LoVo (cell line): ENCODE data around the gene SLC12A7.

Experiments used
- DNase-seq: peaks from one replicate; pipeline ENCODE4 v3.0.0-alpha.2; 2016; ENCODE audit warnings: low spot score

The SLC12A7 gene

DNA sequence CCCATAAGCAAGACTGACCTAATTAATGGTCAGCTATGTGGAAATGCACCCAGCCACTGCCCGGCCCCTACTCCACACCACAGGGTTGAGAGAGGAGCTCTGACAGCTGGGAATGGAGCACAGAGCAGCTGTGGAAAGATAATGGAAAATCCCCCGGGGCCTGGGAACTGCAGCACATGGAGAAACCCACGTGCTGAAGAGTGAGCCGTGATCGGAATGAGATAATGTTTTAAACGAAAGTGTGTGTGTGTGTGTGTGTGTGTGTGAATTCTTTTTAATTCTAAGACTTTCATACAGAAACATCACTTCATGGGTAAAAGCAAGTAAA lies 13.1 kb upstream of the SLC12A7 start:
- no peak for DNase-seq

- no peak for DNase-seq
Observed at GRCh38 chr5:1124205-1125029, 12.6 kb upstream of the SLC12A7 start.

DNA sequence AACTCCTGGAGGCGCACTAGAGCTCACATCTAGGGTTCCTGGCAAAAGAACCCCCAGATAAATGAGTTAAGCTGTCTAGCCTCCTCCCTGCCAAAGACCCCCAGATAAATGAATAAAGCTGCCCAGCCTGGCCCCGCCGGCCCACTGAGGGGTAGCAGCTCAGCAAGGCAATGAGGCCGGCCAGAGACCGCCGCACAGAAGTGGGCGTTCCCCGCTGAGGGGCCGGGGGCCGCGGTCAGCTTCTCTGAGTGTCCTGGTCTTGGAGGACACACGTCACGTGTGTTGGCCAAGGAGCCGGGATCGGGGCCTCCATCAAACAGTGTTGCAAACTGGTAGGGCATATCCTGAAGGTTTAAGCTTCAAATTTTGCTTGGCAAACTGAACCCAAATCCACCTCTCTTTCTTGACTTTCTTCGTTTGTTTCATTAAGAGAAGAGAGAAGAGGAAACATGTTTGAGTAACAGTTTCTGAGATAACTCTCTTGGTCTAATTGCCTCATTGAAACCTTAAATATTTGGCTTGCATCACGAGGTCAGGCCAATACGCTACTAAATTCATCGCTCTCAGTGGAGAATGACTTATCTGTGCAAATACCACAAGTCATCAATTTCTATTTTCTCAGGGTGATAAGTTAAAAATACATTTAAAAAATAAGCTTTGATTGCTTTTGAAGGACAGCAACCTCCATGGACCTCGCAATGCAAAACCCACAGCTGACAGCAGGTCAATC lies 11.7 kb upstream of the SLC12A7 start:
- no peak for DNase-seq

DNA sequence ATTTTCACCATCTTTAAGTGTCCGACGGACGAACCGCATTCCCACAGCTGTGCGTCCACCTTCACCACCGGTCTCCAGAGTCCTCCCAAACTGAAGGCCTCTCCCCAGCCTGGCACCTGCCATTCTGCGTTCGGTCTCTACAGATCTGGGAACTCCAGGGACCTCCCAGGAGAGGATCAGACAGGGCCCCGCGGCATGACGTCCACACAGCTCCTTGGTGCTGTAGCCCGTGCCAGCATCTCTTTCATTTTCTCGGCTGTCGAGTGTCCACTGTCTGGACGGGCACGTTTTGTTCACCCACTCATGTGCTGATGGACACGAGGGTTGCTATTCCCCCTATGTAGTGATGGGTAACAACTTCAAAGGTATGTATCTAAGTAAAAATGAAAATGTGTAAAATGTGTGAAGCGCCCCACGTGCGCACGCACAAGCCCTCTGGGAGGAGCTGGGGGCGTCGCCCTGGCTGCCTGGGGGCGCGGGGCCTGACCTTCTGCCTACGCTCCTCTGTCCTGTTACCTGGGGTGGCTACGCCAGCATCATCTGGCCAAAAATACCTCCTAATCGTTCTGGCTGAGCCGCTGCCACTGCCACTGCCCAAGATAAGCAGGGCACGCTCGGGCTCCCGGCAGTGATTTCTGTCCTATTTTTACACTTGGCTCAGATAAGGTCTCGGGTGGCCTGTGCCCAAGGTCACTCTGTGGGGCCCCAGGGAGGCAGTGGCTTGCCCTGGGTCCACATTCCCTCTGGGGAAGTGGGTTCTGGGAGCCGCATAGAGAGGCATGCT lies 10.8 kb upstream of the SLC12A7 start:
- no peak for DNase-seq

DNA sequence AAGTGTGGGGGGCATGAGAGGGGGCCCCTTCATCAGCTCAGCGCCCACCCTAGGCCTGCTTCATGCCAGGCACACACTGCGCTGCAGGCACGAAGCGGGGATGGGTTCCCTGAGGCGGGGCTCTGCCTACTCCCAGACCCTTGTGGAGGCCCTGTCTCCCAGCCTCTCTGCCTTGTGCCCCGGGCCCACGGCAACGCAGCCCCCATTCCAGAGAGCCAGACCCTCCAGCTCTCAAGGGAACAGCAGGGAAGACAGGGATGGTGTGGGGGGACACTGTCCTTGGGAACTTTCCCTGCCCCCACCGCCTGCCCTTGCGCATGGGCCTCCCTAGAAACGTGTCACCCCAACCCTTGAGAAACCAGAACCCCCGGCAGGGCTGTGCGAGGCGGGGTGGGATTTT lies 10.0 kb upstream of the SLC12A7 start:
- DNase-seq: no peak

DNA sequence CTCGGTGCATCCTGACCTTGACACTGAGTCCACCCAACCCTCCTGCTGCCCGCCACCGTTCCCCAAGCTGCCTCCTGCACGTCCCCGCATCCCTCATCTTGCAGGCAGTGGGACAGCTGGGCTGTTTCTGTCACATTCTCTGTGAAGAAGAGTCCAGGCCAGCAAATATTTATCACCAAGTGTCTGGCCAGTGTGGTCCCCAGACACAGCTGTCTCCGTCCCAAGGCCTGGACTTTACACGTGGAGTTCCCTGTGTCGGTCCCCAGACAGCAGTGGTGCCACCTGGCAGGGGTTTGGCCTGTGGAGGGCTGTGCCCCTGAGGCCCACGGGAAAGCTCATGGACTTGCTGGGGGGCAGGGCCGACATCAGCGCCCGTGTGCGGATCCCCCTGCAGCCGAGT lies 9.2 kb upstream of the SLC12A7 start:
- no peak for DNase-seq

DNA sequence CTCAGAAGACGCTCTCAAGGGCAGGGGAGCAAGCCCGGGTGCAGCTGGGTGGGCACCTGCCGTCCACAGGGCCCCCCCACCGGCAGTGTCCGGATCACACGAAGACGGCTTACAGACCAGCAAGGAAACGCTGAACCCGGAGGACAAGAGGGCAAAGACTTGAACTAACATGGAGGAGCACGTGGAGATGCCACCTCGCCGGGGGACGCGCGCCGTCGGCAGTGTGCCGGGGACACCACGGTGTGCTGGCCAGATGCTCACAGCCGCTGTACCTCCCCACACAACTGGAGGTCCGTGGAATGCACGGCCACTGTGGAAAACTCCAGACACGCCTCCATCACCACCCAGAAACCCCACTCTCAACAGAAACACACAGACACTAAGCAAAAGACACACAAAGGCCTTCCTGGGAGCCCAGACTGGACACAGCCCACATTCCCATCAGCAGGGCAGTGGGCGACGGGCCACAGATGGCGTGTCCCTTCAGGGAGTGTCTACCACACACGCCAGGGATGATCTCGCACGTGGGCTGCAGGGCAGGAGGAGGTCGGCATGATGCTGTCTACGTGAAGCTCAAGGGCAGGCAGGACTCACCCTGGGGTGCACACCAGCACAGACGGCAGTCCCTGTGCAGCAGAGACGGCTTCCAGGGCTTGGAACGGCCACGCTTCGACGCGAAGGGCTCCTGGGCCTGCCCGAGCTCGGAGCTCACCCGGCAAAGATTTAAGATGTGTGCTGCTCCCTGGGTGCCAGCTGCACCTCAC lies 8.6 kb upstream of the SLC12A7 start:
- no peak for DNase-seq

GRCh38 chr5:1119312-1119831 lies 7.5 kb upstream of the SLC12A7 start:
- no peak for DNase-seq

DNA sequence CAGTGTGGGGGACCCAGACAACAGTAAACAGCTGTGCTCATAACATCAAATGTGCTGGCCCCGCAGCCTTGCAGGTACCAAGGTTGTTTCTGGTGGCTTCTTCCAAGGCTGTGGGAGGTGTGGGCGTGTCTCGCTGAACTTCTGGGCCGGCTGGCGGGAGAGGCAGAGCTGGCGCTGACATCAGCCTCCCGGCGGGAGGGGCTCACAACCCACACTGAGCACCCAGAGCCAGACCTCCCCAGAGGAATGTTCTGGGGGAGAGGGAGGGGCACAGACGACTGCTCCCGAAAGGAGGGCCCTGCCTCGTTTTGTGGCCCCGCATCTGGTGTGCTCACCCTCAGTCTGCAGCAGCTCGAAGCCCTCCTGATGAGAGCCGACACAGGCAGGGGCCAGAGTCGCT lies 6.9 kb upstream of the SLC12A7 start:
- DNase-seq: no peak

GRCh38 chr5:1118231-1118698 lies 6.4 kb upstream of the SLC12A7 start:
- no peak for DNase-seq

- DNase-seq: no peak
Observed at GRCh38 chr5:1116977-1117376, 5.1 kb upstream of the SLC12A7 start.

DNA sequence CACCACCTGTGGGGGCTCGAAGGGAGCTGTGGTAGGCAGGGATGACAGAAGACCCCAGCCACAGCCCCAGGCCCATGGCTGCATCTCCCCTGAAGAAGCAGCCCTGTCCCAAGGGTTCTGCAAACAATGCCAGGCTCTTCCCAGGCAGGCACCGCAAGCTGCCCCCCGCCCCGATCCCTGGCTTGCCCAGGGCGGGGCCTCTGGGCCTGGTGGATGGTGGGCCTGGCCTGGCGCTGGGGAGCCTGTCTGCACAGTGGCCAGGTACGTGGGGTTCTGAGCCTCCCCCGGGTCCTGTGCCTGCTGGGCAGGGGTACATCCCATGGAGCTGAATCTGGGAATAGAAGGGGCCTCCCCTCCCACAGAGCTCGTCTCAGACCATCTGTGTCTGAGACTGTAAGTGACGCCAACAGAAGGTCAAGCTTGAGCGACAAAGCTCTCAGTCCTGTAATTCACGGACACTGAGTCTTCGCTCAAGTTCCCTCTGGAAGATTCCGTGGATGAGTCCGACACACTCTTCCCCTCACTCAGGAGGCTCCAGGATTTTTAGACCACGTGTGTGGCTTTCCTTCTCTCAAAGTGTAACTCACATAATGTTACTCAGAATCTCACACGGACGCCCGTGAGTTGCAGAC lies 4.4 kb upstream of the SLC12A7 start:
- no peak for DNase-seq

DNA sequence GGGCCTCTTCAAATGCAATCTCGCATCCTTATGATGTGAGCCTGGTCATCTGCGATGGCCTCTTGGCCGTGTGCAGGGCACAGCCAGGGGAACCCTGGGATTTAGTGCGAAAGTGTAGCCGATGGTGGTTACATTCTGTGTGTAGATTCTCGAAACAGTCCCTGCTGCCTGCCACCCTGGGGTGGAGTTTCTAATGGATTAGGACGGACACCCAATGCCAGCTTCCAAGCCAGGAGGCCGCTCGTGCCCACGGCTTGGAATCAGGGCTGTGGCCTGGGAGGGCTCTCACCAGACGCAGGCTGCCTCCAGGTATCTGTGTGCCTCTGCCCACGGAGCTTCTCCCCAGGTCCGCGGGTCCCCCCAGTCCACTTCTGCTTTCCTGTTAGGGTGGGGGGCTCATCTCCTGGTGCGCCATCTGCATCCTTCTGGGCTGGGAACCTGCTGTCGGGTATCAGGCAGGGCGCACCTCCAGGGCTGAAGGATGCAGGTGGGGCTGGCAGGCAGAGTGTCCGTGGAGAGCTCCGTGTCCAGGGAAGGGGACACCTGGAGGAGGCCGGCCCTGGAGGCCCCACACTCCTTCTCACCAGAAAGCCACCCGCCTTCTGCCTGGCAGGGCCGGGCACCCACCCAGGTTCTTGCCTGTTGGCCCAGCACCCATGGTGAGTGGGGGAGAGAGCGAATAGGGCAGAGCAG lies 3.4 kb upstream of the SLC12A7 start:
- DNase-seq: no peak

GRCh38 chr5:1113805-1114586 lies 2.1 kb upstream of the SLC12A7 start:
- DNase-seq: no peak

GRCh38 chr5:1113332-1113690 lies 1.4 kb upstream of the SLC12A7 start:
- no peak for DNase-seq

- peak; percentile 29 for DNase-seq
Observed at GRCh38 chr5:1112596-1113331, 901 bp upstream of the SLC12A7 start.

DNA sequence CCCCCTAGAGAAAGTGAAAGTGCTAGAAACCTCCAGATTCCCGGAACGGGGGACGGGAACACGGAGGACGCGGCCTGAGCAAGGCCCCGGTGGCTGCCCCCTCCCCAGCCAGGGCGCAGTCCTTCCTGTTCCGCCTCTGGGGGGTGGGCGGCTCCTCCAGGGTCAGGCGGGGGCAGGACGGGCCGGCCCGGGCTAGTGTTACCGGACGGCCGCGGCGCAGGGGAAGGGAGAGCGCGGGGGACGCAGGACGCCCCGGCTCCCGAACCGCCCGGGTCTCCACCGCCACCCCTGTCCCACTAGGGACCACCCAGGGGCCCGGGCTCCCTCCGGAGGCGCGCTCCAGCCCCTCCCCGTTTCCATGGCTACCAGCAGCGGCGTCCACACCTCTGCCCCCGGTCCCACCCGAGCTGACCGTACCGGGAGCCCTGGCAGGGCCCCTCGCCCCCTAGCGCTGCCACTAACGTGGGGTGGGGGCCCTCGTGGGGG lies 579 bp downstream of the SLC12A7 start:
- peak; percentile 60 for DNase-seq

DNA sequence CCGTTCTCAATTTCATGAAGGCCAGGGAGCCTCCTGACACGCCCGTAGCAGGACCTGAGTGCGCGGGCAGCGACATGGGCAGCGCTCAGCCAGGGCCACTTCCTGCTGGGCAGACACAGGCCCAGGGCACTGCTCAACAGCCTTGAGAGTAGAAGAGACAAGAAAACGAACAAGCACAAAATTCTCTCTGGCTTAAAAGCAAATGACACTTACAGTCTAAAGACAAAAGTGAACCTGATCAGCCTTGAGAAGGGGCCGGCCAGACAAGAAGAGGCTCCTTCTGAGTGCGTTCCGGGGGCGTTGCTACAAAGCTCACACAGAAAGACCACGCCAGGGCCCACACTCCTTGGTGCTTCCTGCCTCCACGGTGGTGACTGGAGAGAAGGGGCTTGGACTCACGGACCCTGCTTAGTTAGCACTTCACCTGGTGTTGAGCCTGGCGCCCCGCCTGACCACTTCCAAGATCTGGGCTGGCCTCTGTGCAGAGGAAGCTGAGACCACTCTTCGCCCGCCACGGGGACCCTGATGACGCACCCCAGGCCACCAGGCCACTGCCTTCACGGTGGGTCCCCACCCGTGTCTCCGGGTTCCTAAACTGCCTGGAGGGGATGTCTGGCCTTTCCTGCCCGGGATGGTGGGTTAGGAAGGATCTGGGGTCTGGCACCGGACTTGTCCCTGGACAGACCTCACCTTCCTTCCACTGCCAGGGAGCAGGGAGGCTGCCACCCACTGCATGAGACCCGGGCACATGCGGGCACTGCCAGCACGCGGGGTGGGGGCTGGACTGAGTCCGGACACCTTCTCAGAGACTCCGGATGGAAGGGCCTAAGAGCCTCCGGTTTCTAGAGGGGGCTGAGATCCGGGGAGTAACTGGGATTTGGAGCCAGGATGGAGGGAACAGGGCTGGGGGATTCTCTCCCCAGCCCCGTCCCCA lies 1.3 kb downstream of the SLC12A7 start:
- no peak for DNase-seq
